Measurements from ENCODE around the gene TMEM179.
"Not testable (repeated sequence)": the region's sequence is repeated elsewhere in the genome, so short reads cannot be mapped to it uniquely, and the experiment has no call there.

Gene TMEM179

DNA sequence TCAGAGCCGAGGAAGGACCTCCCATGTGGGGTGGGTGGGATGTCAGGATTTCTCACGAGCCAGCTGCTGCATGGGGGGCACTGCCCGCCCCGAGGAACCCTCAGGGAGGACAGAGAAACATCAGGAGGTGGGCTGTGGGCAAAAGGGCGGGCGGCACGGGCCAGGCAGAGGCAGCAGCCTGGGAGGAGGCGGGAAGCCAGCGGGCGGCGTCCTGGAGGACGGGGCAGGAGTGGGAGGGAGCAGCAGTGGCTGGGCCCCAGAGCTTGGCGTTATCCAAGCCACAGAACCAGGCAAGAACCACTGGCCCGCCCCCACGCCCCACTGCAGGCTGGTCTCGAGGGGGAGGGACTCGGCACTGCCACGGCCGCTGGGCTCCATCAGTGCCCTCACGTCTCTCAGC is 22.6 kb downstream of the TMEM179 start:
- Histone ChIP-seq H3K4me3 (no peak overlapping the region), H3K36me3 (replicated peaks) (no peaks in the 10 kb centered on the region), H3K27me3 (ENCODE audit: low read depth) (peaks cover 37% of the 10 kb centered on the region), H3K4me1 (no peaks in the 10 kb centered on the region), H3K9me3 (no peaks in the 10 kb centered on the region)
- in situ Hi-C loops (cut with MboI; ENCODE audit: low sequenced_read_pairs) = no loop called here
- no peak for DNase-seq (ENCODE audit: low spot score in 2 of 2)

DNA sequence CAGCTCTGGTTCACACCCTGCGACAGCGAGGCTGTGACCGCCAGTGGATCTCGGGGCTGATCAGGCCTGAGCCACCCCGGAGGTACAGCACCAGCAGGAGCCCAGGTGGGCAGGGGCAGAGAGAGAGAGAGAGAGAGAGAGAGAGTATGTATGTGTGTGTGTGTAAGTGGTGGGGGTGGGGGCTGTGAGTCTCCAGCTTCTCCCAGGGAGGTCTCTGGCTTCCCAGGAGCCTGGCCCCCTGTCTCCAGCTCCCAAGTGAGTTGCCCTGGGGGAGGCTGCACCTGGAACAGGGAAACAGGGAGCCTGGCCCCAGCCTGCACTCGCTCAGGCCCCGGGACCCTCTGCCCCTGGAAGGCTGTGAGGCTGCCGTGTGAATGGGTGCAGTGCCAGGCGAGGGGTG is 23.1 kb downstream of the TMEM179 start:
- DNase-seq (ENCODE audit: low spot score in 2 of 2) = no peak
- no peaks in the 10 kb centered on the region for H3K4me1 ChIP-seq
- no peaks in the 10 kb centered on the region for H3K36me3 ChIP-seq (replicated peaks)
- H3K9me3 ChIP-seq = no peaks in the 10 kb centered on the region
- H3K27me3 ChIP-seq (ENCODE audit: low read depth) = peaks cover 37% of the 10 kb centered on the region
- in situ Hi-C loops (cut with MboI; ENCODE audit: low sequenced_read_pairs) = no loop called here
- H3K4me3 ChIP-seq = no peak overlapping the region

GRCh38 chr14:104580961-104581360 is 23.6 kb downstream of the TMEM179 start:
- DNase-seq (ENCODE audit: low spot score in 2 of 2) = no peak
- H3K4me1 ChIP-seq = no peaks in the 10 kb centered on the region
- no peaks in the 10 kb centered on the region for H3K36me3 ChIP-seq (replicated peaks)
- no peak overlapping the region for H3K4me3 ChIP-seq
- in situ Hi-C loops (cut with MboI; ENCODE audit: low sequenced_read_pairs) = no loop called here
- peaks cover 35% of the 10 kb centered on the region for H3K27me3 ChIP-seq (ENCODE audit: low read depth)
- H3K9me3 ChIP-seq = no peaks in the 10 kb centered on the region

GRCh38 chr14:104579939-104580338 is 24.6 kb downstream of the TMEM179 start:
- H3K9me3 ChIP-seq; H3K36me3 ChIP-seq (replicated peaks); H3K4me3 ChIP-seq; DNase-seq (ENCODE audit: low spot score in 2 of 2); in situ Hi-C loops (cut with MboI; ENCODE audit: low sequenced_read_pairs); H3K4me1 ChIP-seq: not testable (repeated sequence)
- H3K27me3 ChIP-seq (ENCODE audit: low read depth) = peaks cover 25% of the 10 kb centered on the region

DNA sequence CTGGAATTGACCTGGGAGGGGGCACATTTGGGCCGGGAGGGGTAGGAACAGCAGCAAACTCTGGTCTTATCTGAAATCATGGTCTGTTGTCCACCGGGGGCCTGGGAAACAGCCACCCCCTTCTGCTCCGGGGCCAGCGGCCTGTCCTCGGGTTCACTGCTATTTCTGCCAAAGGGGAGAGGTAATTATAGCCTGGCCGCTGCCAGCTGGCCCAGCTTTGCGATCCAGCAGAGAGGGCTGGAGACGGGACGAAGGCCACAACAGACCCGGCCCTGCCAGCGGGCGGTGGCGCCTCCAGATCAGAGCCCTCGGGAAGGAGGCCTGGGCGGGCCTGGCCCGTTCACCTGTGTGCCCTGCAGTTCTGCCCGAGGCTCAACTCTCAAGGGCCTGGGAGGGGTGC is 25.1 kb downstream of the TMEM179 start, which contains the start of gene C14orf180:
TSS of gene C14orf180 (plus strand) at position 258 of the 400 bp plus-strand sequence. CDS start 6,667 bp downstream, outside the sequence.
- H3K4me1 ChIP-seq = no peaks in the 10 kb centered on the region
- H3K9me3 ChIP-seq = no peaks in the 10 kb centered on the region
- H3K27me3 ChIP-seq (ENCODE audit: low read depth) = peaks cover 23% of the 10 kb centered on the region
- in situ Hi-C loops (cut with MboI; ENCODE audit: low sequenced_read_pairs) = no loop called here
- no peaks in the 10 kb centered on the region for H3K36me3 ChIP-seq (replicated peaks)
- no peak within 1 kb of the TSS for H3K4me3 ChIP-seq
- no peak for DNase-seq (ENCODE audit: low spot score in 2 of 2)

DNA sequence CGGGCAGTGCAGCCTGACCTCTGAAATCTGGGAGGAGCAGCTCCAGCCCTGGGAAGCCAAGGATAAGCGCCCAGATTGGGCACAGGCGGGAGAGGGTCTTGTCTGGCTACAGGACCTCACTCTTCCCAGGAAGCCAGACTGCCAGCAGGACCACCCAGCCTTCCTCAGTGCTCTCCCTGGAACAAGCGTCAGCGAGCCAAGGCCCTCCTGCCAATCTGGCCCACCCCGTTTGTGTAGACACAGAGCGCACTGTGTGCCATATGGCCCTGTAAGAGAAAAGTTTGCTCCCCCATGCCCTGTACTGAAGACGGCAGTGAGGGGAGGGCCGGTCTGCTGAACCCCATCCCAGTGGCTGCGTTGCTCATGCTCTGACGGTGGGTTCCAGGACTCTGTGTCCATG is 26.3 kb downstream of the TMEM179 start:
- in situ Hi-C loops (cut with MboI; ENCODE audit: low sequenced_read_pairs) = no loop called here
- H3K27me3 ChIP-seq (ENCODE audit: low read depth) = peaks cover 17% of the 10 kb centered on the region
- no peak overlapping the region for H3K4me3 ChIP-seq
- H3K36me3 ChIP-seq (replicated peaks) = no peaks in the 10 kb centered on the region
- H3K4me1 ChIP-seq = no peaks in the 10 kb centered on the region
- no peaks in the 10 kb centered on the region for H3K9me3 ChIP-seq
- DNase-seq (ENCODE audit: low spot score in 2 of 2) = no peak

DNA sequence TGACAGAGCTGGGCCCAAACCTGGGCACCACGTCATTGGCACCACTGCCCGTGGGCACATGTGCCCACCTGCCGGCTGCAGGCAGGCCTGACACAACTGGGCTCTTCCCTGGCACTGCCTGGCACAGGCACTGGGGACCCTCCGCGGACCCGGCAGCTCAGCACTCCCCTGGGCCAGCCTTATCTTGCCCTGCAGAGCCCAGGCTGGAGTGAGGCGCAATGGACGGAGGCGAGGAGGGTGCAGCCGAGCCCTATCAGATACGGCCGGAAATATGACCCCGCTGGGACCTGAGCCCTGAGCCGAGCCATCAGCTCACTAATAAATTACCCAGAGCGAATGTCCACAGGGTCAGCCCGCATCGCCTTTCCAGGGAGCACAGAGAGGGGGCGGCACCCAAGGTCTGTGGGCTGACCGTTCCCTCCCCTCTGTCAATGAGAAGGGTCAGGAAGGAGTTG is 26.7 kb downstream of the TMEM179 start:
- H3K4me3 ChIP-seq = no peak overlapping the region
- in situ Hi-C loops (cut with MboI; ENCODE audit: low sequenced_read_pairs) = no loop called here
- peaks cover 17% of the 10 kb centered on the region for H3K27me3 ChIP-seq (ENCODE audit: low read depth)
- no peaks in the 10 kb centered on the region for H3K36me3 ChIP-seq (replicated peaks)
- no peak for DNase-seq (ENCODE audit: low spot score in 2 of 2)
- no peaks in the 10 kb centered on the region for H3K4me1 ChIP-seq
- no peaks in the 10 kb centered on the region for H3K9me3 ChIP-seq

GRCh38 chr14:104577426-104577825 is 27.1 kb downstream of the TMEM179 start:
- Histone ChIP-seq H3K36me3 (replicated peaks) (no peaks in the 10 kb centered on the region), H3K4me3 (no peak overlapping the region), H3K4me1 (no peaks in the 10 kb centered on the region), H3K9me3 (no peaks in the 10 kb centered on the region), H3K27me3 (ENCODE audit: low read depth) (peaks cover 17% of the 10 kb centered on the region)
- in situ Hi-C loops (cut with MboI; ENCODE audit: low sequenced_read_pairs) = no loop called here
- no peak for DNase-seq (ENCODE audit: low spot score in 2 of 2)

GRCh38 chr14:104576970-104577332 is 27.6 kb downstream of the TMEM179 start:
- Histone ChIP-seq H3K27me3 (ENCODE audit: low read depth) (peaks cover 17% of the 10 kb centered on the region), H3K4me1 (no peaks in the 10 kb centered on the region), H3K9me3 (no peaks in the 10 kb centered on the region), H3K36me3 (replicated peaks) (no peaks in the 10 kb centered on the region), H3K4me3 (no peak overlapping the region)
- in situ Hi-C loops (cut with MboI; ENCODE audit: low sequenced_read_pairs) = no loop called here
- DNase-seq (ENCODE audit: low spot score in 2 of 2) = no peak

- H3K9me3 ChIP-seq = no peaks in the 10 kb centered on the region
- no peak for DNase-seq (ENCODE audit: low spot score in 2 of 2)
- in situ Hi-C loops (cut with MboI; ENCODE audit: low sequenced_read_pairs) = no loop called here
- H3K4me3 ChIP-seq = no peak overlapping the region
- peaks cover 17% of the 10 kb centered on the region for H3K27me3 ChIP-seq (ENCODE audit: low read depth)
- no peaks in the 10 kb centered on the region for H3K36me3 ChIP-seq (replicated peaks)
- no peaks in the 10 kb centered on the region for H3K4me1 ChIP-seq
These were observed 28.2 kb downstream of the TMEM179 start for GRCh38 chr14:104576232-104576969.

DNA sequence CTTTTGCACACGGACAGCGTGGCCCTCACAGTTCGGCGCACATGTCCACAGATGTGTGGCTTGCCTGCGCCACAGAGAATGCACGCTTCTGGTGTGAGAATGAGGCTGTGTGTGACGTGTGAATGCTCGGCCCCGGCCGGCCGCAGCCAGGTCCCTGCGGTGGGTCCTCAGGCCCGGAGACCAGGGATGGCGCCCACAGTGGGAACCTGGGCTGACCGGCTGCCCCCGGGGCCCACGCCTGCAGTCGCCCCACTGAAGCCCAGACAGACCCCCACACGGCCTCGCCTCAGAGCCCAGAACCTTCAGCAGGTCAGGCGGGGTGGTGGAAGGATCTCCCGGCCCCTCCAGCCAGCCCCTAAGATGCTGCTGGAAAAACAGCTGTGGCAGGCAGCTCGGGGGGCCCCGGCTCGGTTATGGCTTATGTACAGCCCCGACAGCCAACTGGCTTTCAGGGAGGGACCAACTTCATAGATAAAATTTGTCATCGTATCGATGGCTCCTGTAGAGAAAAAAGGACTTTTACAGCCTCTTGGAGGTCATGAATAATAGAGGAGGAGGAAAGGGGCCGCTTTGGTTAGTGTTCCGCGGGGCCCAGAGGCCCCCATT is 29.5 kb downstream of the TMEM179 start:
- in situ Hi-C loops (cut with MboI; ENCODE audit: low sequenced_read_pairs) = no loop called here
- Histone ChIP-seq H3K9me3 (no peaks in the 10 kb centered on the region), H3K4me1 (no peaks in the 10 kb centered on the region), H3K27me3 (ENCODE audit: low read depth) (peaks cover 17% of the 10 kb centered on the region), H3K4me3 (no peak overlapping the region), H3K36me3 (replicated peaks) (no peaks in the 10 kb centered on the region)
- DNase-seq (ENCODE audit: low spot score in 2 of 2) = no peak

GRCh38 chr14:104574536-104574935 is 30.0 kb downstream of the TMEM179 start:
- Histone ChIP-seq H3K4me1 (no peaks in the 10 kb centered on the region), H3K36me3 (replicated peaks) (no peaks in the 10 kb centered on the region), H3K4me3 (no peak overlapping the region), H3K9me3 (no peaks in the 10 kb centered on the region), H3K27me3 (ENCODE audit: low read depth) (peaks cover 13% of the 10 kb centered on the region)
- in situ Hi-C loops (cut with MboI; ENCODE audit: low sequenced_read_pairs) = no loop called here
- DNase-seq (ENCODE audit: low spot score in 2 of 2) = no peak

DNA sequence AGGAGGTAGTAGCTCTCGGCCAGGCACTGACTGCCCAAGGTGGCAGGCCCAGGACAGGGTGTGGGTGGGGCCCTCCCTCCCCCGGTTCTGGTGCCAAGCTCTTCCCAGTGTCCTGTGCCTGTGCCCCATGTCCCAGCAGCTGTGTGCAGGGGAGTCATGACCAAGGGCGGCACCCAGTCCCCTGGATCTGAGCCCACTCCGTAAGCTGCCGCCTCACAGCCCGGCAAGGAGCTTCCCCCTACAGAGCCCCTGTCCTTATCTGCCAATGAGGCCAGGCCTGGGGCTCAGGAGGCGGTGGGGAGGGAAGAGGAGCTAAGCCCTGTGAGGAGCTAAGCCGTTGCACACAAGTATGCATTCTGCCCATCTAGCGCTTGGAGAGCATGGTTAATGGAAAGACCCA is 30.6 kb downstream of the TMEM179 start:
- in situ Hi-C loops (cut with MboI; ENCODE audit: low sequenced_read_pairs) = no loop called here
- no peak for DNase-seq (ENCODE audit: low spot score in 2 of 2)
- no peaks in the 10 kb centered on the region for H3K36me3 ChIP-seq (replicated peaks)
- no peak overlapping the region for H3K4me3 ChIP-seq
- H3K4me1 ChIP-seq = no peaks in the 10 kb centered on the region
- peaks cover 8% of the 10 kb centered on the region for H3K27me3 ChIP-seq (ENCODE audit: low read depth)
- no peaks in the 10 kb centered on the region for H3K9me3 ChIP-seq

DNA sequence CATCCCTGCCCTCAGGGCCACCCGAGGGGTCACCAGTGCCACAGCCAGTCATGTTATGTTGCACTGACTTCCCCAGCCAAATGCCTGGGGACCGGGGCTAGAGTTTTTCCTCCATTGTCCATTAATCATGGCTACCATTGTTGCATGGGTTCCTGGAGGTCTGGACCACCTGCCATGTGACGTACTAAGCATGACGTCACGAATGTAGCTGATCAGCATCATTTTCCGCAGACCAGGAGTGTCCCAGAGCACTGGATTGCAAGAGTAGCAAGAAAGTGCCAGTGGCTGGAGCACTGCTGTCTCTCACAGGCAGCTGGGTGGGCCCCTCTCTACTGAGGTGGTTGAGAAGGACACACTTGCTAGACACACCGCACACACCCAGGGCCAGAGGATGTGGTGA is 31.9 kb downstream of the TMEM179 start:
- in situ Hi-C loops (cut with MboI; ENCODE audit: low sequenced_read_pairs) = no loop called here
- Histone ChIP-seq H3K9me3 (no peaks in the 10 kb centered on the region), H3K4me3 (no peak overlapping the region), H3K27me3 (ENCODE audit: low read depth) (no peaks in the 10 kb centered on the region), H3K4me1 (no peaks in the 10 kb centered on the region), H3K36me3 (replicated peaks) (no peaks in the 10 kb centered on the region)
- DNase-seq (ENCODE audit: low spot score in 2 of 2) = no peak

Measured in HAP-1 (cell line).